ENCODE data around the gene MTUS2. TPM values are rescaled to one million over a fixed set of nuclear protein-coding genes. Genes with fewer than 3 reads are reported as not detected.

The MTUS2 gene
- total RNA-seq, 1 experiment from 2014 or later, result 1.7 TPM

DNA sequence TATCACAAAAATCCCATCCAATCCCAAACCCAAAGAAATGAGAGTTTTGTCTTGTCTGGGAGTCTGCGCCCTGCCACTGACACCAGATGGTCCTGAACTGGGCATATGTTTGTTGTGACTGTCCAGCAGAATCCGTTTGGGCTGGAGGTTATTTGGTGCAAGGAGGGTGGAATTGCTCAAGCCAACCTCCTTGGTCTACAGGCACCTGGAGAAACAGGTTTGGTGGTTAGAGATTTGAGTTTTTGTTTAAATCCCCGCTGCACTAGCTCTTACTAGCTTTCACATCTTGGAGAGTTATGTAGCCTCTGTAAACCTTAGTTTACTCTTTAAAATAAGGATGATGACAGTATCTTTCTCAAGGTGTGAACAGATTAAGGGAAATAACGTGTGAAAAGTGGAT is 673.7 kb downstream of the MTUS2 start:
- Mint-ChIP-seq H3K9me3 (ENCODE audit: unreplicated experiment) (no peaks in the 10 kb centered on the region), H3K4me3 (ENCODE audit: unreplicated experiment) (no peak overlapping the region), H3K4me1 (ENCODE audit: low read depth, unreplicated experiment) (no peaks in the 10 kb centered on the region), H3K36me3 (ENCODE audit: insufficient read depth, unreplicated experiment) (no peaks in the 10 kb centered on the region), H3K27me3 (ENCODE audit: insufficient read depth, unreplicated experiment) (peaks cover 6% of the 10 kb centered on the region), H3K27ac (ENCODE audit: unreplicated experiment) (no peak overlapping the region)
- no peak overlapping the region for H3K4me3 ChIP-seq (ENCODE audit: low read depth, low read length)
- intact Hi-C loops (cut with micrococcal nuclease; ENCODE audit: unreplicated experiment), result no loop called here
- no peaks in the 10 kb centered on the region for H3K27me3 ChIP-seq (replicated peaks; ENCODE audit: control insufficient read depth, insufficient read depth, low read length)
- no TSS peak for BruUV-seq (replicated peaks)
- H3K4me1 ChIP-seq, result no peaks in the 10 kb centered on the region; the same call in 1 of the 2 replicates
- no peak for DNase-seq
- H3K9me3 ChIP-seq, result no peaks in the 10 kb centered on the region
- ChIA-PET POLR2A (no interaction called here), CTCF (no interaction called here)
- TF ChIP-seq, protein P1, sequence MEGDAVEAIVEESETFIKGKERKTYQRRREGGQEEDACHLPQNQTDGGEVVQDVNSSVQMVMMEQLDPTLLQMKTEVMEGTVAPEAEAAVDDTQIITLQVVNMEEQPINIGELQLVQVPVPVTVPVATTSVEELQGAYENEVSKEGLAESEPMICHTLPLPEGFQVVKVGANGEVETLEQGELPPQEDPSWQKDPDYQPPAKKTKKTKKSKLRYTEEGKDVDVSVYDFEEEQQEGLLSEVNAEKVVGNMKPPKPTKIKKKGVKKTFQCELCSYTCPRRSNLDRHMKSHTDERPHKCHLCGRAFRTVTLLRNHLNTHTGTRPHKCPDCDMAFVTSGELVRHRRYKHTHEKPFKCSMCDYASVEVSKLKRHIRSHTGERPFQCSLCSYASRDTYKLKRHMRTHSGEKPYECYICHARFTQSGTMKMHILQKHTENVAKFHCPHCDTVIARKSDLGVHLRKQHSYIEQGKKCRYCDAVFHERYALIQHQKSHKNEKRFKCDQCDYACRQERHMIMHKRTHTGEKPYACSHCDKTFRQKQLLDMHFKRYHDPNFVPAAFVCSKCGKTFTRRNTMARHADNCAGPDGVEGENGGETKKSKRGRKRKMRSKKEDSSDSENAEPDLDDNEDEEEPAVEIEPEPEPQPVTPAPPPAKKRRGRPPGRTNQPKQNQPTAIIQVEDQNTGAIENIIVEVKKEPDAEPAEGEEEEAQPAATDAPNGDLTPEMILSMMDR (IDR thresholded peaks at IDR 0.05; ENCODE audit: insufficient read depth in 1 of 2, low read depth in 1 of 2, low read length in 1 of 2, severe bottlenecking in 1 of 2, unreplicated experiment in 1 of 2), result no peak
- H3K36me3 ChIP-seq (ENCODE audit: control insufficient read depth, insufficient read depth, low read length), result no peaks in the 10 kb centered on the region

DNA sequence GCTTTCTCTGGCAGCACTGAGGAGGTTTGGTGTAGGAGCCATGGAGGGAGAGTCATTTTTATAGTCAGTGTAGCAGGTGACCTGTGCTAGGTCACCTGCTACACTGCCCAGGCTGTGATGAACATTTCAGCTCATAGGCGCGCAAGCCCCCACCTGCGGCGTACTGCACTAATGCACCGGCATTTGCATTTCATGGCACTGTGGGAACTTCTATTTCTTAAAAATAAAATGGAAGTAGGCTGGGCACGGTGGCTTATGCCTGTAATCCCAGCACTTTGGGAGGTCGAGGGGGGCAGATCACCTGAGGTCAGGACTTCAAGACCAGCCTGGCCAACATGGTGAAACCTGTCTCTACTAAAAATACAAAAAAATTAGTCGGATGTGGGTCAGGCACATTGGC is 674.4 kb downstream of the MTUS2 start:
- no TSS peak for BruUV-seq (replicated peaks)
- Mint-ChIP-seq H3K27ac (ENCODE audit: unreplicated experiment) (no peak overlapping the region), H3K4me3 (ENCODE audit: unreplicated experiment) (no peak overlapping the region), H3K36me3 (ENCODE audit: insufficient read depth, unreplicated experiment) (no peaks in the 10 kb centered on the region), H3K27me3 (ENCODE audit: insufficient read depth, unreplicated experiment) (peaks cover 6% of the 10 kb centered on the region), H3K4me1 (ENCODE audit: low read depth, unreplicated experiment) (no peaks in the 10 kb centered on the region), H3K9me3 (ENCODE audit: unreplicated experiment) (no peaks in the 10 kb centered on the region)
- DNase-seq, result no peak
- H3K27me3 ChIP-seq (replicated peaks; ENCODE audit: control insufficient read depth, insufficient read depth, low read length), result no peaks in the 10 kb centered on the region
- intact Hi-C loops (cut with micrococcal nuclease; ENCODE audit: unreplicated experiment), result no loop called here
- H3K4me3 ChIP-seq (ENCODE audit: low read depth, low read length), result no peak overlapping the region
- no peaks in the 10 kb centered on the region for H3K36me3 ChIP-seq (ENCODE audit: control insufficient read depth, insufficient read depth, low read length)
- TF ChIP-seq, protein P1 (IDR thresholded peaks at IDR 0.05; ENCODE audit: insufficient read depth in 1 of 2, low read depth in 1 of 2, low read length in 1 of 2, severe bottlenecking in 1 of 2, unreplicated experiment in 1 of 2), result no peak
- POLR2A ChIA-PET, result no interaction called here
- CTCF ChIA-PET, result interaction anchor here (0.6 kb wide), 1 partner anchor 13 kb away, joined by 7 read pairs; no protein-coding TSS in a partner anchor
- no peaks in the 10 kb centered on the region for H3K9me3 ChIP-seq
- no peaks in the 10 kb centered on the region; the same call in 1 of the 2 replicates for H3K4me1 ChIP-seq

DNA sequence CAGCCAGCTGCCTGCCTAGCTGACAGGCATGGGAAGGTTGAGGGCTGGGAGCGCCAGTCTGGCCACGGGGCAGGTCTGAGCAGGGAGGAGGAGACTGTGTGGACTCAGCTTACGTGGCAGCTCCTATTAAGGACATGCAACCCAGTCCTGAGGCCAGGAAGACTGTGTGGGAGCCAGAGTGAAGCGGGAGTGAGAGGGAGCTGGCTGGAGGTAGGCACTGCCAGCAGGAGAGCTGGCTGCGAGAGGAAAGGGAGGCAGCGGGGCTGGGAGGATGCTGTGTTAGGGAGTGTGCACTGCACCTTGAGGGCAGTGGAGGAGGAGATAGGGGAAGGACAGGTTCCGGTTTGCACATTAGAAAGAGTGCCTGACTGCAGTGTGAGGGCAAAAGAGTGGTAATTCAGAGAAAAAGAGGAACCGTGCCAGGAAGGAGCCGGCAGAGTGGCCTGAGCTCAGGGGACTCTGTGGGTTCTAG is 676.1 kb downstream of the MTUS2 start:
- ChIA-PET CTCF (interaction anchor here (2.2 to 3.7 kb wide), 2 partner anchors 12 to 24 kb away, joined by 5 to 14 read pairs; no protein-coding TSS in a partner anchor), POLR2A (no interaction called here)
- no peaks in the 10 kb centered on the region for H3K4me1 Mint-ChIP-seq (ENCODE audit: low read depth, unreplicated experiment)
- DNase-seq, result no peak
- H3K9me3 Mint-ChIP-seq (ENCODE audit: unreplicated experiment), result no peaks in the 10 kb centered on the region
- H3K27ac Mint-ChIP-seq (ENCODE audit: unreplicated experiment), result no peak overlapping the region
- Histone ChIP-seq H3K36me3 (ENCODE audit: control insufficient read depth, insufficient read depth, low read length) (no peaks in the 10 kb centered on the region), H3K4me1 (no peaks in the 10 kb centered on the region; the same call in 1 of the 2 replicates), H3K9me3 (no peaks in the 10 kb centered on the region), H3K4me3 (ENCODE audit: low read depth, low read length) (no peak overlapping the region), H3K27me3 (replicated peaks; ENCODE audit: control insufficient read depth, insufficient read depth, low read length) (no peaks in the 10 kb centered on the region)
- peaks cover 6% of the 10 kb centered on the region for H3K27me3 Mint-ChIP-seq (ENCODE audit: insufficient read depth, unreplicated experiment)
- H3K36me3 Mint-ChIP-seq (ENCODE audit: insufficient read depth, unreplicated experiment), result no peaks in the 10 kb centered on the region
- no TSS peak for BruUV-seq (replicated peaks)
- TF ChIP-seq, protein P1 (IDR thresholded peaks at IDR 0.05; ENCODE audit: insufficient read depth in 1 of 2, low read depth in 1 of 2, low read length in 1 of 2, severe bottlenecking in 1 of 2, unreplicated experiment in 1 of 2), result no peak
- intact Hi-C loops (cut with micrococcal nuclease; ENCODE audit: unreplicated experiment), result no loop called here
- H3K4me3 Mint-ChIP-seq (ENCODE audit: unreplicated experiment), result no peak overlapping the region
